Effector CD8-positive, alpha-beta T cell (primary cell): ENCODE results near the gene HPGDS.
"Not testable (repeated sequence)": the region's sequence is repeated elsewhere in the genome, so short reads cannot be mapped to it uniquely, and the experiment has no call there.

ENCODE experiments used
- DNase-seq: peaks from one replicate; lab custom pipeline; 2025; lab: John Stamatoyannopoulos, UW

Gene HPGDS

DNA sequence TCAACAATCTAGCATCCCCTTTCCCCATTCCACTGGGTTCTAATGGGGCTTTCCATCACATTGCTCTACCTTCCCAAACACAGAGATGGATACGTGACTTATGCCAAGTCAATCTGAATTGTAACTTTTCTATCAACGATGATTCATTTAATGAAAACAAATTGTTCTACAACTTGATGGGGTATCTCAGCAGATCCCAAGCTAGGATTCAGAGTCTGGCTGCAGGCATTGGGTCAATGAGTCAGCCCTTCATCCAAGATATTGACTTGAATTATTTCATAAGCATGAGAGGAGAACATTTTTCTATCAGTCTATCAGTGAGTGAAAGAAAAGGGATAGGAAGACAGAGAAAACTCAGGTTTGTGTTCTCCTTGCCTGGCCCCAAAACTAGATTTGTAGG lies 15.0 kb upstream of the HPGDS start:
- no peak for DNase-seq

DNA sequence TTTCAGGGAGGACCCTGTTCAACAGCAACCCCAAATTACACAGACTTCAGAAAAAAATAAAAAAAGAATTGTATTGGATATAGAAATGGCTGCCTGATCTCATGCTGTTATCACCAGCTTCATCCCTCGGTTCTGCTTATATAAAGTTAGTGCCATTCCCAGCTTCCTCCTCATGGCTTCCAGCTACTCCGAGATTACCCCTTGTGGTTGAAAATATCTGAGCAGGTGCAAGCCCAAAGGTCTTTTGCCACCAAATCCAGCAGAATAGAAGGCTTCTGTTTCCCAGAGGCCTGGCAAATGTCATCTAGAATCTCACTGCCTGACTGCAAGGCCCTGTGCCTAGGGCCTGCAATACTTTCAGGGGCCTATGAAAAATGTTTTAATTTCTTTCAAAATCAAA lies 13.8 kb upstream of the HPGDS start:
- DNase-seq = no peak

DNA sequence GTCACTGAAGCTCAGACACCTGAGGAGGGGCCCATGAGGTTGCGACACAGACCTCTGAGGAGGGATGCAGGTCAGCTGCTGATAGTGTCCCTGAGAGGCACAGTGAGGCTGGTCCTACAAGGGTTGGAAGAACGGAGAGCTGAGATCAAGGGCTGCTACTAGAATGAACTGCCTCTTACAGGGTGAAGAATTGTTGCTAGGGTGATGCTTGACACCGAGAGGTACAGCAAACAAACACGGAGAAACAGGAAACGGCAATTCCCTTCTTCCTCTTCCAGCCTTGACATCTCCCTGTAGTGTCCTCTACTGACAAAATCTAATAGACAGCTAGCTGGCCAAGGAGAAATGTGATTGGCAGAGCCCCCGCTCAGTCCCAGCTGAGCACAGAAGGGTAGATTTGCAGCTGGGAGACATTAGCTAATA lies 11.8 kb upstream of the HPGDS start:
- DNase-seq = no peak

DNA sequence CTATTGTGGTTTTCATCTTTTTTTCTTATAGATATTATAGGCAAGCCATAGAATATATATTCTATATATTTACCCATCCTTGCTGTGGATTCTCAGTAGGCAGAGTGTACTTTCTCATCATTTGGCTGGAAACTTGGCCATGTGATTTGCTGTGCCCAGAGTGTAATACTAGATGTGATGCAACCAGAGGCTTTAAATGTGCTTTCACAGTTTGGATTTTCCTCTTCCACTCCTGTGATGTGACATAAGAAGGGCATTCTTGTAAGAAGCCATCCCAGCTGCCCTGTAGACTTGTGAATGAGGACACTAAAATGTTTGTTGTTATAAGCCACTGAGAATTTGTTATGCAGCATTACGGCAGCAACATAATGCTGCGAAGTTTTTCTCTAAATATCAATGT lies 10.4 kb upstream of the HPGDS start:
- no peak for DNase-seq

DNA sequence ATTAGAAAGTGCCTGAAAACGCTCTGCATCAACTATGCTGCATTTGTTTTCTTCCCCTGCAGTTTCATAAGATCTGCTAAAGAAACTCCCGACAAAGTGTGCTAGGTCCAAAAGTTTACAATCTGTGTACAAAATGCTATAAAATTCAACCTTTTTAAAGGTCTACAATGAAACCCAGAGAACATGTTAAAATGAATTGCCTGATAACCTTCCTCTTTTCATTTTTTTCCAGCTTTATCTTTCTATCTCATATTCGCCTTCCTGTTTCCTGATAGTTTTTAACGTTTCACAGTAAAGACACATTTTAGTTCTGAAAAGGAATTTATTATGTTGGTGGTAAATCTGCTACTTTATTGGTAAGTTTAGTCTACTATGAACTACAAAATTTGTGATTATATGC lies 9.5 kb upstream of the HPGDS start:
- no peak for DNase-seq

DNA sequence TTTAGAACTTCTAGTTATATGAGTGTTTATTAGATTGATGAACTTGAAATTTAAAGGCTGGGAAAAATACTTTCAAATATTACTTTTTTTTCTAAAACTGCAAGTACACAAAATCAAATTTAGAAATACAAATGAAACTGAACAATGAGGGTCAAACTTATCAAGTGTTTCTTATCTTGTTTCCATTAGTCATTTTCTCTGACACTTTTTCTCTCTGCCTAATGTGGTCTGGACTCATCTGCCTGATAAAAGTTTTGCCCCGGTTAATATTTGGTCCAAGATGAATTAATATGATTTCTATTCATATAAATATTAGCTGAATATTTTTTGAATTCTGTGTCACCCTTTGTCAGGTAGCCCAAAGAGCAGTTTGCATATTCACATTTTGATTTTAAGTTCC lies 8.7 kb upstream of the HPGDS start:
- no peak for DNase-seq

DNA sequence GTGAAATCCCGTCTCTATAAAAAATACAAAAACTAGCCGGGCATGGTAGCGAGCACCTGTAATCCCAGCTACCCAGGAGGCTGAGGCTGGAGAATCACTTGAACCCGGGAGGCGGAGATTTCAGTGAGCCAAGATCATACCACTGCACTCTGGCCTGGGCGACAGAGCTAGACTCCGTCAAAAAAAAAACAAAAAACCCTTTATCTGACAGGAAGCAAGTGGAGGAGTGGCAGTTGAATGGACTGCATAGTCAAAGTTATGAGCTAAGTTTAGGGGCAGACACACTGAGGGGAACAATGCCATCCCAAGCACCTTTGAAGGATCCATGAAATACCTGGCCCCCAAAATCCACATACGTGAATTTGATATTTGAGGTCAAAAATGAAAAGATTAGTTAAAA lies 7.5 kb upstream of the HPGDS start:
- no peak for DNase-seq

DNA sequence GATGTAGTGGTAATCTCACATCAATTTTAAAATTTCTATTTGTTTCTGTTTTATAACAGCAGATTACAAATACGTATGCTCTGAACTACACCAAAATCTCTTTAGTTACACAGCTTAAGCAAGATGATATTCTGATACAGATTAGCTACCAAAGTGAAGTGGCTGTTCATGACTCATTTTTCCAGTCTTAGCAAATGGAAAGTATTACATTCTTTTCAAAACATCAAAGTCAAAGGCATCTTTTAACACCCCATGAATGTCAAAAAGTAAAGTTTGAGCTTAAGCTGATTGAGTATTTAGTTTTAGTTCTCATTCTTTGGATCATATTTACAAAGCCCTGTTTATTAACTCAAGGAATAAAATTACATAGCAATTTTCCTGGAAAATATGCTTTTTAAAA lies 6.6 kb upstream of the HPGDS start:
- DNase-seq = no peak

DNA sequence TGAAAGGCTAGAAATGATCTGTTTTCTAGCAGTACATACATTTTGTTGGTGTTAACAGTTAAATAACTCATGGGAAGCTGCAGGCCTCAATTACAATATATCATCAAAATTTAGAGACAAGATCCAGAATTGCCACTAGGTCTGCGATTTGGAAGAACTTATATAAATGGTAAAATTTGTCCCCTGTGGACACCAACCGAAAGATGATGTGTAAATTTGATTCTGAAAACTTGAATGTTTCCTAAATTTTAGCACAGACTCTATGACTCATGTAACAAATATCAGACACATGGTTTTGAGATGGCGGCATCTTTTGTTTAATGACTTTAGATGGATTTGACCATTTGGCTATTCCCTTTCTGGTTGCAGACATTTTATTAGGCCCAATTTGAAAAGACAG lies 6.0 kb upstream of the HPGDS start:
- DNase-seq = no peak

DNA sequence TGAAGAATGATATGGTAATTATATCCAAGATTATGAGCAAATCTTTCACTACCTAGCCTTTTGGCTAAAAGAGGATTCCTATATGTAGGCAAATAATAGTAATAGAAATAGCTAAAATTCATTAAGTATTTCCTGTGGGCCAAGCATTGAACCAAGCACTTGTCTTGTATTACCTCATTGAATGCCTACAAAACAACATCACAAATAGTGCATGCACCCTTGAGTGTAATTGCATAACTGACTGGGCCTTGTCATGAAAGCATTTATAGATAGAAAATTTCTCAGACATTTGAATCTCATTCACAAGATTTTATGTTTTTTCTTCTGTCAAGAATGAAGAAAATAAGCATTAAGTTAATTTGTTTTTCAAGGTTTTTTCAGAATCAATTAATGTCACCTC lies 3.9 kb upstream of the HPGDS start:
- DNase-seq = no peak

DNA sequence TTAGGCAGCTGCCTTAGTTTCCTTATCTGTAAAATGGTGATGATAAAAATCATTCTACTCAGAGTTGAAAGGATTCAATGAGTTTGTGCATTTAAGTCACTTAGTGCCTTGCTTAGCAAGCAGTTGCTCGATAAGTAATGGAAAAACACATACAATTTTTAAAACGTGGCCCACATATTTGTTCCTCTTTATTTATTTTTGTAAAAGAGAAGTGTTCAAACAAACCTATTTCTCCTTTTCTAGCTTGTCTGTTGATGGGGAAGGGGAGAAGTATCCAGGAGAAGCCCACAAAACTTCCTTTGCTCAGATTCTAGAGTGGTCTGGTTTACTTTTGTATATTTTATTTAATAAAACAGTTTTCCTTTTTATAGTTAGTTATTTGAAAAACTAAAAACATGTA lies 3.3 kb upstream of the HPGDS start:
- no peak for DNase-seq

DNA sequence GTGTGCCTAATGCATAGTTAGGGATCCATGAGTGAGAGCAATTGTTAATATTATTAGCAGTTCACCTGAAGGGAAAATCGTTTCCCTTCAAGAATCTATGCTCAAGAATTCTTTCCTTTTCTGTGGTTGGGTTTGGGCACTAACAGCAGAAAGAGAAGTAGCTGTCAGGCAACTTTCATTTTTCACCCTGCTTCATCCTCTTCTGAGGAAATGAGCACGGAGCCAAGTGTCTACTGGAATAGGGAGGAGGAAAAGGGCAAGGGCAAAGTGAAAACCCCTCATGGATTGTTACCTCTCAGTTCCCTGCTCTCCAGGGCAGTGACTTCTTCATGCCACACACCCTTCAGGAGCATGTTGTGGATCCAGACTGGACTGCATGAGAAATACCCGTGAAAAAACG lies 2.6 kb upstream of the HPGDS start:
- DNase-seq = no peak

DNA sequence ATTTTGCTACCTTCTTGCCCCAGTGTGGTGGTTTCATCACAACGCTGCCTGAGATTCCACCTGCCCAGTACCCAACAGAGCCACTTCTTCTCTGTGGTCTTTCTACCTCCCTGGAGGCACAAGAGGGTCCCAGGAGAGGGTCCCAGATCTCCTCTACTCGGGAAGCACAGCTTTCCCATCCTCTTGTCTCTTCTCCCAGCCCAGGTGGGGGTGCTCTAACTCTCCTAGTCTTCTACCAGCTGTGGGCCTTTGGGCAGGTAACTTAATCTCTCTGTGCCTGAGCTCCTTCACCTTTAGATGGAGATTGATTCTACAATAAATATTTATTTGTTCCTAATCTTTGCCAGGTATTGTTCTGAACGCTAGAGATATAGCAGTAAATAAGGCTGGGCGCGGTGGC lies 1.8 kb upstream of the HPGDS start:
- no peak for DNase-seq

DNA sequence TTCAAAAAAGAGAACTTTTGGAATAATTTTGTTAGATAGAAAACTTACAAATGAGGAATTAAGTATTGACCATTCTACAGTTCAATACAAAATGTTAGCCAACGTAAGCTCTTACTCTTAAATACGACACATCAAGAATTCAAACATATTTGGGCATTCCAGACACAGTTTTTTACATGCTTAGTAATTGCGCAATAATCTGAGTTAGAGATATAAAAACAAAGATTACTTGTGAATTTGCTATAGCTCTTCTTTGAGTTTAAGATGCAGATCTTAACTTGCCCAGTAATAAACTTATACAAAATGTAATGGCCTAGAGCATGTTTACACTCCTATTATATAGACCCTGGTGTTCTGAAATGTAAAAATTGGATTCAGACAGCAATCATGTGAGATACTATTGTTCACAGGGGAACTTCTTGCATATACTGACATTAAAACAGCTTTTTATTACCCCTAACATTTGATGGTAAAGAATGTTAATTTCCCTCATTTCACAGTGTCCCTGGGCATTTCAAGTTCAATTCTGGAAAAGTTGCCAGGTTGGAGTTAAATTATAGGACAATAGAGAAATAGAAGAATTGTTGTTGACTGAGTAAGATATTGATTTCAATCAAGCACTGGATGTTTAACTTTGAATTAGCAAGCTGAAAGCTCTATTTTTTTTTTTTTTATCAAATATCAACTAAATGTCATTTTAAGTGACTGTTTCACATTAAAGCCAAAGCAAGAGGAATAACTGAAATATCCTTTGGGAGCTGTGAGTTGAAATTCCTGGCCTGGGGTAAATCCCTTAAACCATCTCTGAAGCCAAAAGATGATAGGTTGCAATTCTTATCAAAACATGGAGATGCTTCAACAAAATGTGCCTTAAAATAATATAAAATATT lies 910 bp downstream of the HPGDS start:
- no peak for DNase-seq

DNA sequence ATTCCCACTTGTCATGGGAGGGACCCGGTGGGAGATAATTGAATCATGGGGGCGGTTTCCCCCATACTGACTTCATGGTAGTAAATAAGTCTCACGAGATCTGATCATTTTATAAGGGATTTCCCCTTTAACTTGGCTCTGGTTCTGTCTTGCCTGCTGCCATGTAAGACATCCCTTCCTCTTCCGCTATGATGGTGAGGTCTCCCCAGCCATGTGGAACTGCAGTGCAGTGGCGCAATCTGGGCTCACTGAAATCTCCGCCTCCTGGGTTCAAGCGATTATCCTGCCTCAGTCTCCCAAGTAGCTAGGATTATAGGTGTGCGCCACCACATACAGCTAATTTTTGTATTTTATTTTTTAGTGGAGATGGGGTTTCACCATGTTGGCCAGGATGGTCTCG lies 2.9 kb downstream of the HPGDS start:
- no peak for DNase-seq

DNA sequence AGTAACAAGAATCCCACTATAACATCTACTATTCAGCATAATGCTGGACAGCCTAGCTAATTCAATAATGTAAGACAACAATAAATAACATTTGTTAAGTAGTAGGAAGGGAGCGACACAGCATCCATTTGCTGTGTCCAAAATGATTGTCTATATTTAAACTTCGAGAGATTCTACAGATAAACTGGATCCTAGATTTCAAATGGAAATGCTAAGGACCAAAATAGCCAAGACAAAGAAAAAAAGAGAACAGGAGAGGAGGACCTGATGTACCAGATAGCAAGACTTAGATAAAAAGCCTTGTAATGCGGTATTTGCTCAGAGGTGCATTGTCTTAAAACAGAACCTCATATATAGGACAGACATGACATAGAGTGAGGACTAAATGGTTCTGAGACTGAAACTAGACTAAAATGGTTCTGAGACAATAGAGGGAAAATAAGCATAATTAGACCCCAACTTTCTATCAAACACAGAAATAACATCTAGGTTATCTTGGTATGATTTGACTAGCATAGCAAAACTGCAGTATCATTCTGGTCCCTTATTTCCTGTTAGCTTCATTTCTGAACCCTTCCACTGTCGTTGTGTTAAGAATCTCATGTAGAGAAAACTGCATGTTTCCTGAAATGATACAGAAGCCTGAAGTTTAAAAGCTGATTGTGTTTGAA lies 3.8 kb downstream of the HPGDS start:
- no peak for DNase-seq

DNA sequence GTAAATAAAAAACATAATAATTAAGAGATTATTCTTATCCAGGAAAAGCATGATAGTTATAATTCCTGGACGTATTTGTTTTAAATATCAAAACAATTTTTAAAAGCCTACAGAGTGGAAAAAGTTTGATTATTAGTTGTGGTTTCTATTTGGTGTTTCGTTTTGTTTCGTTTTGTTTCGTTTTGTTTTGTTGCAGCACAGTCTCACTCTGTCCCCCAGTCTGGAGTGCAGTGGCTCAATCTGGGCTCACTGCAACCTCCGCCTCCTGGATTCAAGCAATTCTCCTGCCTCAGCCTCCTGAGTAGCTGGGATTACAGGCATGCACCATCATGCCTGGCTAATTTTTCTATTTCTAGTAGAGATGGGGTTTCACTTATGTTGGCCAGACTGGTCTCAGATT lies 5.8 kb downstream of the HPGDS start:
- DNase-seq = not testable (repeated sequence)

DNA sequence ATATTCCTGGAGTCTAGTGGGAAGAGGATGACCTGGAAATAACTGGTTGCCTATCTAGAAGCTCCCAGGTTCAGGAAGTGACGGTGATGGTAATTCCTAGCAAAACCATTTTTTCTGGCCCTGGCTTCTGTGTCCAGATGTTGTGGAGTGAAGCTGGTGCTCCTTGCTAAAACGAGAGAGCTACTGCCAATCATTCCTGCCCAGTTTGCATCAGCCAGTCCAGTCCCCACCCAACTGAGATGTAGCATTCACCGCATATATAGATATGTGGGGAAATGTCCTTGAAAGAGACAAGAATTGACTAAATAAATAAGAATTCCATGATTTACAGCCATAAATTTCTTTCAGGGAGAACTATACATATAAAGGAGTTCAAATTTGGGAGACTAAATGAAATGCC lies 6.3 kb downstream of the HPGDS start:
- DNase-seq = no peak

DNA sequence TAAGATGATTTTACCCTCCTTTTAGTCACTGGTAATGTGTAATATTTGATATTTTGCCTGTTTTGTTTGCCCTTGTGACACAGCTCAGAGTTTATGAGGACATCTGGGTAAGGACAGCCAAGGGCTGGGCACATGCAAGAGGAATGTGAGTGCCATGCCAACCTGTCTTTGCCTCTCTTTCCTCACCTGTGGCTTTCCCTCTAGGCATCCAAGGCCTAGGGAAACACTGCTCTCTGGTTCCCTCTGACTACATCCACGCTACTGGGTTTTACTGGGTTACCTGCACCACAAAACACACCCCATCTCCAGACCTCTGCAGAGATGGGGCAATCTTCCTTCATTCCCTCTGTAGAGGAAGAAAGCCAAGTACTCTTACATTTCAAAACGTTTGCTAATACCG lies 7.7 kb downstream of the HPGDS start:
- no peak for DNase-seq

DNA sequence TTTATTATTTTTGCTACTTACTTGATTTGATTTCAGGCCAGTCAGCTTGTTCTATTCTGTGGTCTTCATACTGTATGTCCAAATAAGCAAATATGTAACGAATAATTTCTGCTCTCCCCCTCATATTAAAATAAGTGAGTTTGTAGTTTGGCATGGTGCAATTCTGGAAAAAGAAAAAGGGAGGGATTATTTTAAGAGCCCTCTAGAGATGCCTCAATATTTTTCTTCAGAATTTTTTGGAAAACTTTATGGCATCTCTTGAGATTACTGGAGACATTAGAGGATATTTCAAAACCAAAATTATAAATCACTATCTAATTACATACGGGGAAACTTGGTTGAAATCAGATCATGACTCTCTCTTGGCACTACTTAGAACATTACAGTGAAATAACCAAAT lies 8.2 kb downstream of the HPGDS start:
- no peak for DNase-seq

DNA sequence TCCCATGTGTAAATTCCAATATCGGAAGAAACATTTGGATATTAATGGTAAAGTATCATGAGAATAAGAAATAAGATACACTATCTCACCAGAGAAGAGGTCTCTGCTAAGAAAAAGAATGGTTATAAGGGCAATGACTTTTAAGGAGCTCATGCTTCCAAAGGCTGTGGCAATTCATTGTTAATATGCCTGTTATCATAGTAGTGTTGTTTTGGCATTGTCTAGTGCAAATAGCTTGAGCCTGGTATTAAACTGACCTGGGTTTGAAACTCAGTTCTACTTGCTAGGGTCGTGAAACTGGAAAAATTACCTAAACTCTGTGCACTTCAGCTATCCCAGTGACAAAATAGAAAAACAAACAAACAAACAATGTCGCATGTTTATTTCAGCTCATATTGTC lies 8.8 kb downstream of the HPGDS start:
- no peak for DNase-seq

DNA sequence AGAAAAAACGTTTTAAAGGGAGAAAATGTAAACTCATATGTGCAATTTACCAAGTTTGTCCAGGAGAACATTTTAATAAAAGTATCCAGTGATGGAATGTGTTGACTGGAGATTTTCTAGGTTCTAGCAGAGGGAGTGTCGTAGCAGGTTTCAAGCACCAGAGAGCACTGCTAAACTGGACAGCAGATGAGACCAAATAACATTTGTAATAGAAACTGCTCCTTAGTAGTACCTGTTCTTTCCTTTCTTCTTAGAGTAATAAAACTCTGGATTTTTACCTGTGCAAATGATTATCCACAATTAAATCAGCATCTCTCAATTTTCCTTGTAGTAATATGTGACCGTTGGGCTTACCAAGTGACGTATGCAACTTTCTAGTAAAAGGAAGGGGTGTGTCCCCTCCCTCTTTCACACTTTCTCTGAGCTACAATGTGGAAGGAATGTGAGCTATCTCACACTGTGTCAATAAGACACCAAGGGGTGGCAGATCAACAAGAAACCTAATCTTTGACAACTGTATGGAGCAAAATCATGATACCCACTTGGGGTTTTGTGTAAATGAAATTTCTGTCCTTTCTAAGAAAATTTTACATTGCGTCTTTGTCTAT lies 9.5 kb downstream of the HPGDS start:
- DNase-seq = no peak

DNA sequence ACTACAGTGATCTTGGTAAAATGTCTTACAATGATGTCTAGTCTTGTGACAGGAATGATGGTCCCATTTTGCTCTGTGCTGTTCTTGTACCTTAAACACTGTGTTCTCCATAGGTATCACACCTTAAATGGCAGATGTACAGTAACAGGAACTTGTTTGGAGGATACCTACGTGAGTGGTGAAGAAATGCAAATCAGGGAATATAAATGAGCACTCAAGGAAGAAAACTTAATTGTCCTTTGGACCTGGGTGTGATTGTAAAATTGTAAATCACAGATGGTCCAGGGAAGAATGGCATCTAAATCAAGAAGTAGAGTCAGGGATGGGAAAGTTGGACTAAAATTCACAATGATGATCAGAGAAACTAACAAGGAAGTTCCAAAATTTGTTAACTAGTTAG lies 12.7 kb downstream of the HPGDS start:
- DNase-seq = no peak
